NCI-H2107 (cell line): Measurements from ENCODE around the gene TENM3.

Source experiments
- DNase-seq: peaks from one replicate; lab custom pipeline; 2025; lab: John Stamatoyannopoulos, UW

The TENM3 gene

DNA sequence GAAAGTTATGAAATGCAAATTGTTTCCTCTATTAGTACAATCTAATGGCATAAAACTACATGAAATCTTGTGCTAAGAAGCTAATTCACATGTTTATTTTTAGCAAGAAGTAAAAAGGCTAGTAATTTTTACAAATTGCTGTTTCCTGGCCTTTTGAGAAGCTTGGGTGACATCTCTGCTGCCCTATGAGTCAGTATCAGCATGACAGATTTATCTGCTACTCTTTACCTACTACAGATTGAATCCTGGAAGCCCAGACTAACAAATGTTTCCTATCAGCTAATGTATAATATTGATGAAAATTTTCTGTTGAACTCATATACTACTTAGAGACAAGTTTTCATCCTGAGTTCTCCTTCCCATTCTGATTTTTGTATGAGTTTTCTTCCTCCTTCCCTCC is 441.6 kb downstream of the TENM3 start:
- no peak for DNase-seq

DNA sequence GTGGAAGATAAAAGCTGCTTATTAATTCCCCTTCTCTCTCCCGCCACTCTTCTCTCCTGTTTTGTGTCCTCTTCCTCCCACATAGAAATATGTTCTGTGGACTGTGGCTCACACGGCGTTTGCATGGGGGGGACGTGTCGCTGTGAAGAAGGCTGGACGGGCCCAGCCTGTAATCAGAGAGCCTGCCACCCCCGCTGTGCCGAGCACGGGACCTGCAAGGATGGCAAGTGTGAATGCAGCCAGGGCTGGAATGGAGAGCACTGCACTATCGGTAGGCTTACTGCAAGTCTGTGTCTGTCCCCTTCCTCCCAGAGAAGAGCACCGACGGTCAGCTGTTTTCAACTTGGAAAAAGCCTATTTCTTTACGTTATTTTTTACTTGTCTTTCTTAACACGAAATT is 444.9 kb downstream of the TENM3 start:
- DNase-seq, result no peak

DNA sequence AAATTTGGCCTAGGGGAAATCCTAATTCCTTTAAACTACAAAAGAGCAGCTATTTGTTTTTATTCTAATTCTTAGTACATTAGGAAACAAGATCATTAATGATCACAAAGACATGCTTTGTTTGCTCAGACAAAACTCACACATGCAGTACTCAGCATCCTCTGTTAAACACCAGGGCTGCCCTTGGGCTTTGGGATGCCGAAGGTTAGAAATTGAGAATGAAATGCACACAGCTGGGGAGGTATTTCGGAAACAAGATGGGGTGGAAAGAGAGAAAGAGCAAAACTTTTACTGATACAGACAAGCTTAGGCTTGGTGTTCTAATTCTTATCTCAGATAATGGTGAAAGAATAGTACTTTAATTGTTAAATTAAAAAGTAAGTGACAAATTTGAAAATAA is 451.3 kb downstream of the TENM3 start:
- no peak for DNase-seq

DNA sequence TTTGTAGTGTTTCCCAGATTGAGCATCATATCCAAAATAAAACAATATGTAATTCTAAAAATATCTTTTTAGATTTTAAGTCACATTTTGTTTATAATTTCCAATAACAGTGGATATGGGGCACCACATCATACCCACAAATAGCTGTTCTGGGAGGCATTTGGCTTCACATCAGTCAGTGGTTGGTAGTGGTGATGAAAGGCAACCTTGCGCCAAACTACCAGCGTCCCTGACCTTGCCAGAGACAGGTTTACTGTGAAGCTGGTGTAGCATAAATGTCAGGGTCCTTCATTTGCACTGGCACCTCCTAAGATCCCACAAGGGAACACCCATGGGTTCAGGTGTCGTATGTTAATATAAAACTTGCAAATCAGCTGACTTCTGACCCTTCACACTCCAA is 451.8 kb downstream of the TENM3 start:
- DNase-seq, result no peak

DNA sequence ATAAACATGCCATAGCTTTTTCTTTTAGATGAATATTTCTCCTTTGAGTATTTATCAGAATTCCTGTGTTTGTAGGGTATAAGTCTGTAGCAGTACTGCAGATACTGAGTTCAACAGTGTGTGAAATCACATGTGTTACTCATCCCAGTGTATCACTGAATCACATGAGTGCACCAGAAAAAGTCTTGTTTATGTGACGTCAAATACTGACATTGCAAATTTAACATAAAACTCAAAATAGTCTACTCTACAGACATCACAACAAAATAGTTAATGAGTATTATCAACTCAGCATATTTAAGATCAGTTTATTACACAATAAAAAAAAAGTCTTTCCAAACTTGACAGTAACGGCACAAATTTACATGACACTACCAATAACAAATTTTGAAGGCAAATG is 452.6 kb downstream of the TENM3 start:
- DNase-seq, result no peak

DNA sequence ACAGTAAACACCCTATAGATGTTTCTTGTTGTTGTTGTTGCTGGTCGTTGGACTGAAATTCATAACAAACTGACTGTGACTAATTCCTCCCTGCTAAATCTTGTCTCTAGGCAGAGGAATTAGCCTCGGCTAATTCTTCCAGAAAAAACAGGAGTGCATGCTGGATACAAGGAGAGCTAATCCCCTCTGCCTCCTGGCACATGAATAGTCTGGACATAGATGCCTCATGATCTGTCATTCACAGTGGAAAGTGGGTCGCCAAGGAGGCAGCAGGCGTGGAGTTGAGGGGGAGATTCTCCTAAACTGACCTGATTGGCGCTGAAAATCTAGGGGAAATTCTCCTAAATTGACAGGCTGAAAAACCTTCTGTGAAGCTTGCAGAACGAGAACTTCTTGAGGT is 453.9 kb downstream of the TENM3 start:
- DNase-seq, result no peak

DNA sequence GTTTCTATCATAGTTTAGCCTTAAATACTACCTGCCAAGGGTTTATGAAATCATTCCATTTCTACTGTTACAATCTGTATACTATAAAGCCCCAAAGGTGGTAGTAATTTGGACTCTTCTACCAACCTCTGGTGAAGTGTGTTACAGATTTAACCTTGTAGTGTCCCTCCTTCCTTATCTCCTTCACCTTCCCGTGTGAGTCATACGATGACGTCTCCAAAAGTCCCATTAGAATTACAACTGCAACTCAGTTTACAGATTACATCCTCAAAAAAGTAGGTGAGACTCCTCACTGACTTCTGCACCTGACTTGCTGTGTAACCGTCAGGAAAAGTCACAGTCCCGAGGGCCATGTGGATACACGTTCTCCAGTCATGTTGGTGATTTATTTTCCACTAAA is 455.0 kb downstream of the TENM3 start:
- no peak for DNase-seq

DNA sequence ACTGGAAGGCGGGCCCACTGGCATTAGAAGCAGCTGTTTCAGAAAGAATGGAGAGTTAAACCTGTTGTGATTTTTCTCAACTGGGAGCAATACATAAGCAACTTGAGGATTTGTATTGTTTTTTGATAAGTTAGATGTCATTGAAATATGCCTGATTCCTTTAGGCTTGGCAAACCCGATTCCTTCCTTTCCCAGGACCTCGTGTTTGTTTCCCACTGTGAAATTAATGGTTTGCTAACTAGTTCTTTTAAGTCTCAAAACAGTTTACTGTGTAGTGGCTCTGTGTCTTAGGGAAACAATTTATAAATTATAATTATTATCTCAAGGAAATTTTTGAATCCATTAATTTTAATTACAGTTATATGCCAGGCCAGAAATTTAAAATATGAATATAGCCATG is 456.0 kb downstream of the TENM3 start:
- DNase-seq, result no peak

DNA sequence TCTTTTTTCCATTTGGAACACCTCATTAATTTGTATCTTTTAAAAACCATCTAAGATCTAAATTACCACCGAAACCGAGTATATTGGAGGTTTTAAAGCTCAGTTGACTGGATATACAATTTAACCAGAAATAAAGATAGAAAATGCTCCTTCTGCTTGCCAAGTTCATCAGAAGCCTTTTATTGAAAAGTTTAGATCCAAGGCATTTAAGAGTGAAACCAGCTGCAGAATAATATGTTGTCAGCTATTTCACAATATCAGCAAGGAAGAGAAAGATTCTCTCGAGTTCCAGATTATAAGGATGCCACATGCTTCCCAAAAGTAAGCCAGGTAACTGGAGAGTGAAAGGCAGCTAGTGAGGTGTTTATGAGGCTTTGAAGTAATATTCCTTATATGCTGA is 456.6 kb downstream of the TENM3 start:
- DNase-seq, result no peak

DNA sequence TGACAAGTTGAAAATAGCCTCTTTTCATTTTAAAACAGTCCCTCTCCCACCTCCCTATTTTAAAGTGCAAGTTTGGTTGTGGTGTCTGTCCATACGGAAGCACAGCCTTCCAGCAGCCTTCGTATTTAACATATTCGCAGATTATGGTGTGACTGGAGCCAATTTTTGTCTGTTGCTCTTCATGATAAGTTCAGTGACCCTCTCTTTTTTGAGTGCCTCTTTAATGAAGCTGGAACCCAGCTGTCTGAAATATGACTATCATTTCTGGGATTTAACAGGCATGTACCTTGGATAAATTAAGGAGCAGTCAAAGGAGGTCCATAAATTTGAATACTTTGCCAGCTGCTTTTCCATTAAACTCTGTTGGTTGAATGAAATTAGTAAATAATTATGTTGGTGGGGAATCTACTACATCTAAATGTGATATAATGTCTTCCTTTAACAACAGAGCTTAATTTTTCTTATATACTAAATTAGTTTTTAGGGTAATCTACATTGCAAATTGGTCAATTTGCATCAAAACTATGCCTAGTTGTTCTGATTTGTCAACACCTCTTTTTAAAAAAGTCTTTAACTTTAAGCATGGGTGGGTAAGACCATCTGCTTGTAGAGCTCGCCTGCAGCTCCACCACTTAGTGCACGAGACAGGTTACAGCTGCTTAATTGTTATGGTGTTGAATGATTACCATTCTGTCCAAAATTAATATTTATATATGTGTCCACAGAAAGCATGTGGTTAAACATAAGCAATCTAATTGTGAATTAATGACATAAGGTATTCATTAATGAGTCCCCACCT is 457.4 kb downstream of the TENM3 start:
- DNase-seq, result no peak

DNA sequence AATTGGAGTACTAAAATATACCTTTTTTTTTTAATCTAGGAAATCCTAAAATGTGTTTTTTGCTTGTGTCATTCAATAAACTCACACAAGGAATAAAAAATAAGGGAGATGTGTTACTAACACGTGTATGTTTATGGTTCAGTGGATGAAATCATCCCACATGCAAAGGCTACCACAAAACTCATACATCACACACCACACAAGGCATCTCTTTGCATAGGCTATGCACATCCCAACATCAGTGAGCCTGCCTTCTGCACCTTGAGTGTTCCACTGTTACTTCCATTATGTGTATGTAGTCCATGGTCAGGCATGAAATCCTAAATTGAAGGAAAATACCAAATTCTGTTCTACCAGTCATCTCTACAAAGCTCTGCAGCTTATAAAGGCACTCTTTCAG is 460.9 kb downstream of the TENM3 start:
- DNase-seq, result no peak

DNA sequence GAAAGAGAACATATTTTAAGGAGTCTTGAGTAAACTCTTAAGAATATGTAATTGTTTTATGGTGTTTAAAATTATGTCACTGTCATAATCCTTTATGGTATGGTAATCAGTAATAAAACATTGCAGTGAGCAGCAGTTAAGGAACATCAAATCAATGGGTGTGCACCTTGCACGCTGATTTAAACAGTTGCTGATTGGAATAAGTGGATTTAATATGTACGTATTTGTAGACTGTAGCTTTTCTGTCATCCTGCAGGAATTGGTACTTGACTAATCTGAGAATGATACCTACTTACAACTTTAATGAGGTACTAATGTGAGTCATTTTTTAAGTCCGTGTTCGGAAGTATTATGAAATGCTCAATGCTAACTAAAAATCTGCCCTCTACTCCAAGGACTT is 461.7 kb downstream of the TENM3 start:
- DNase-seq, result no peak

DNA sequence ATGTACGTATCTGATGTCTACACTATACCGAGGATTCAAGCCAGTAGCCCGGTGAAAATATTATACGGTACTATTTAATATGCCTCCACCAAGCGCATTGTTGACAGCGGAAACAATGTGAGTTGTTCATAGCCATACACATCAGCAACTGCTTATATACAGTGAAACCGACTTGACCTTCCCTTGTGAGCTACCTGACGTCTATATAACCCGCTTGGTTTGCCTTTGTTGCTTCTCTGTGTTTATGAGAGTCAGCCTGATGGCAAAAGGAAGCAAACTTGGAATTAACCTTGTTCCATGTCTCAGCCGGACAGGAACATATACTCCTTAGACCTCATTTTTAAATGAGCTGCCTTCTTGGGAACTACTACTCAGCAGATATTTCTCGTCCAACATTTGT is 462.2 kb downstream of the TENM3 start:
- no peak for DNase-seq

DNA sequence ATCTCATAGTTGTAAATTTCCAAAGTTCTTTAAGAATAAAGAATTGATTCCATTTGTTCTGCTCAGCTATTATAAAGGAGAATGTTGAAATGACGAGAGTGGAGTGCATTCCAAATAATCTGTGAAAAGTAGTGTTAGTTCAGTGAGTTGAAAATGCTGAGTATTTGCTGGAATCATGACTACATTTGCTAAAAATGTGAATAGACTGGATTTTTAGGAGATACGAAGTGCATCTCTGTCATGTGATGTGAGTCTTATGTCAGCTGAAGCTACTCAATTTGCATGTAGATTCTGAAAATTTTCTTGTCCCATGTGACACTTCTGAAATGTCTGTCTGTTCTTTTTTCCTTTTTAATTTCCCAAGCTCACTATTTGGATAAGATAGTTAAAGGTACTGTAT is 468.0 kb downstream of the TENM3 start:
- no peak for DNase-seq

DNA sequence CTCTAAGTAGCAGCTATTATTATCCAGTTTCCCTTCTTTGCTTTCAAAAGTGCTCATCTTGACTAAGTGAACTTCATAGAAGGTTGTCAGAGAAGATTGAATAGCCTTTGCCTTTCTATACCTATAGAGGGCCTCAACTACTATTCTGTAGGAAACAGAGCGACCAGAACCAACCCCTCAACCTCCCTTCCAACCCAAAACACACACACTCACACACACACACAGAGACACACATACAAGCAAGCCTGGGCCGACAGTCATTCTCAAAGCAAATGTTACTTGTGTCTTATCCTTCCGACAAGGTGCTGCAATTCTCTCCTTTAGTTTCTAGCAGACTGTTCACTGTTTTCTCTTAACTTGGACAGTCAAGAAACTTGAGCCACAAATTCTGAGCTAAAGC is 472.3 kb downstream of the TENM3 start:
- DNase-seq, result no peak

DNA sequence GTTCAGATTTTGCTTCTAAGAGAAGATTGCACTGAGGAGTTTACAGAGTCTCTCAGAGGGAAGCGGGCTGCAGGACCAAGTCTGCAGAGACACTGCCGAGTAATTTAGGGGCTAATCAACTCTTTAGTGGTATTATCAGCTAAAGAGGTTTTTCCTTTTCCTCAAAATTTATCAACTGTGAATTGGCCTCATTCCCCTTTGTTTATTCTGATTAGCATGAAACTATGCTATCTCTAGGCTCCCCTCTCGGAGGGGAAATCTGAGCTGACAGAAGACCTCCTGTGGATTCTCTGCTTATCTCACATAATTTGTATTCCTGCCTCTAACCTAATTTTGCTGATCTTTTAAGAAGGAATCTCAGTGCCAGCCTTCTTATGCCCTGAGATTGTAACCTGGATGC is 473.0 kb downstream of the TENM3 start:
- no peak for DNase-seq

DNA sequence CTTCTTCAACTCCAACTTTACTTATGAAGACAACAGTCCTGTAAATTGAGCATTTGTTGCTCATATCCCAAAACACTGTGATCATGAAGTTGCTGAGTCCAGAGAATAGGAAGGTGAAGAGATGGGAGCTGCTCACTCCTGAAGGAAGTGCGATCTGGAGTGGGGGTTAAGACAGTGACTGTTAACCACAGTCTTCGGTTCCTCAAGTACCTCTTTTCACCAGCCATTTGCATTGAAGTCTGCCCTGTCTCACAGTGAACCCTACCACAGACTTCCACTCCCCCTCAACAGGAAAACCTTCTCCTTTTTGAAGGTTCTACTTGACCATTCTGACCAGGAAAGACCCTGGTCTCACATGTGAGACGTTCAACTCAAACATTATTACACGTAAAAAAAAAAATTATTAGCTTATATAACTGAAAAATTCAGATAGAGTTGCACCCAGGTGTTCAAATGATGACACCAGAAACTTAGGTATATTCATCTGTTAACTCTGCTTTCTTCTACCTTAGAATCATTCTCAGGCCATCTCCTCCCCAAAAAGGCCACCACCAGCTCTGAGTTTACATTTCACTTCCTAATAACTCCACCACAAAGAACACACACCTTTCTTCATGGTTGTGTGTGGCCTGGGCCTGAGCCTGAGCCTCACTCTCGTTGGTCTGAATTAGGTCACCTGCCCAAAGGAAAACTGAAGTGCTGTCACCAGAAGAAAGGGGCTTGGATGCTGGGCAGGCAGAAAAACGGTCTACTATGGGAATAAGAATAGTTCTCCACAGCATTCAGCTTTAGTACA is 474.8 kb downstream of the TENM3 start:
- no peak for DNase-seq

DNA sequence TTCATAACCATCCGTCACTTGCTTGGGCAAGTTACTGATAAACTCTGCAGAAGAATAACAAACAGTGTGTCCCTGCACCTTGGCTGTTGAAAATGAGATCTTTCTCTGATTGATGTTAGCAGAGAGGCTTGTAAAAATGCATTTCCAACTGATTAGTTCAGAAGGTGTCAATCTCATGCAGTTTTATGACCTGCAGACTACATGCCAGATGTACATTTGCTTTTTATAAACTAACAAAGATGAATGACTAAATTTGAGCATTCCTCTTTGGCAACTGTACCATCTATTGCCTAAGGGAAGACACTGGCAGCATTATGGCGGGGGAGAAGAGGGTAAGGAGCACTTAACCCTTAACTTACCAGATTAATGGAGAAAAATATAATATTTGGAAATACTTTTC is 481.2 kb downstream of the TENM3 start:
- no peak for DNase-seq

DNA sequence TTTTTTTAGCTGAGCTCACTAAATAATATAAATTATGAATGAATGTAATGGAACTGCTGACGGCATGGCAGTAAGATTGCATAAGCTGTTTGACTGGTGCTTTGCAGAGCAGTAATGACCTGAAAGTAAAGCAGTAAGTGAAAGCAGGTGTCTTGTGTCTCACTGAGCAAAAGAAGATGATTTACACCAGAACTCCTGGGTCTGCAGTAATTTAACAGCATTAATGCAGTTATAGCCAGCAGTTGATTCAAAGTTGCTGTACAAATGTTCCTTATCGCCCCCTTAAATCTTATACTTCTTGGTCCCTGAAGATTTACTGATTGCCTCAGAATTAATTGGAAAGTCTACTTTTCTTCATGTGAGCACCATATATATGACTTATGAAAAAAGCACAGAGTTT is 486.3 kb downstream of the TENM3 start:
- no peak for DNase-seq

DNA sequence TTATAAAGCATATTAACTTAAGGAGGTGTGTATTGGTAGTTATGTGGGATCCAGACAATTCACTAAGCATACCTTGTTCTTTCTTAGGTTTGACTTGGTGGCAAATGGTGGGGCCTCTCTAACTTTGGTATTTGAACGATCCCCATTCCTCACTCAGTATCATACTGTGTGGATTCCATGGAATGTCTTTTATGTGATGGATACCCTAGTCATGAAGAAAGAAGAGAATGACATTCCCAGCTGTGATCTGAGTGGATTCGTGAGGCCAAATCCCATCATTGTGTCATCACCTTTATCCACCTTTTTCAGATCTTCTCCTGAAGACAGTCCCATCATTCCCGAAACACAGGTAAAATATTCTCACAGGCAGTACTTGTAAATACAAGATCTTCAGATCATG is 487.6 kb downstream of the TENM3 start:
- no peak for DNase-seq

DNA sequence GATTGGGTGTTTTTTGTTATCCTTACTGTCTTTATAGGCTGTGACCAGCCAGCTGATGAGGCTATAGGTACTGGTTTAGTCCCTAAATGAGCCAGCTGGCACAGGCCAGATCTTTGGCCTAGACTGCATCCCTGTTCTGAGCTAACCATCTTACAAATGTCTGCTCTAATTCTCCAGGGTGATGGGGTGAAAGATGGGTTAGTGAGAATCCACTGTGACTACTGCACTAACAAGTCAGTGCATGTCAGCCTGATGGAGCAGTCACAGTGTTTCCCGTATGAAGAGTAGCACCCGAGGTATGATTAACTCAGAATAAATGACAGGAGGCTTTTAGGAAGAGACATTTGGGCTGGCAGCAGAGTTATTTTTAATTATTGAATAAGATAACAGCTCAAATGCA is 493.0 kb downstream of the TENM3 start:
- no peak for DNase-seq

DNA sequence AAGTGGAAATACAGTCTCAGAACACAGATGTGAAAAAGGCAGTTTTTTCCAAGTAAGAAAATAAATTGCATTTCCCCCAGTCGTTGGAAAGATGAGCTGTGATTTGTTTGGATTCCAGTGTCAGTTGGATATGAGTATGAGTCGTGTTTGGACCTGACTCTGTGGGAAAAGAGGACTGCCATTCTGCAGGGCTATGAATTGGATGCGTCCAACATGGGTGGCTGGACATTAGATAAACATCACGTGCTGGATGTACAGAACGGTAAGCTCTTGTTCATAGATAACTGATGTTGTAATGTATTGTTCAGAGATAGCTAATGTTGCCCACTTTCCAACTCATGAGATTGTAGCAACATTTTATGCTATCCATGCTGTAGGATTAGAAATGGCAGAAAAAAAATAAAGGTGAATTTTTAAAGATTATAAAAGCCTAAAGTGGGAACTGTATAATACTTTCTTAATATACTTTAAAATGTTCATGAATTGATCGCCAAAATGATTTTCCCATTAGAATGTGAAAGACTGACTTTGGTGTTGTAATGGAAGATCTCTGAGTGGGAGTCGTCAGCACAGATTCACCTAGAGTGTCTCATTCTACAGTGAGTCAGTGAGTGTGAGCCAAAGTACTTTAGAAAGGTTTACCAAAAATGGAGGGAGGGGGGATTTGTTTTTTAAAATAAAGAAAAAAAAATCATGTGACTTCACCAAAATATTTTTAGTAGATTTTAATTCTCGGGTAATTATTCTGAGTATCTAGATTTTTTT is 495.3 kb downstream of the TENM3 start:
- no peak for DNase-seq

DNA sequence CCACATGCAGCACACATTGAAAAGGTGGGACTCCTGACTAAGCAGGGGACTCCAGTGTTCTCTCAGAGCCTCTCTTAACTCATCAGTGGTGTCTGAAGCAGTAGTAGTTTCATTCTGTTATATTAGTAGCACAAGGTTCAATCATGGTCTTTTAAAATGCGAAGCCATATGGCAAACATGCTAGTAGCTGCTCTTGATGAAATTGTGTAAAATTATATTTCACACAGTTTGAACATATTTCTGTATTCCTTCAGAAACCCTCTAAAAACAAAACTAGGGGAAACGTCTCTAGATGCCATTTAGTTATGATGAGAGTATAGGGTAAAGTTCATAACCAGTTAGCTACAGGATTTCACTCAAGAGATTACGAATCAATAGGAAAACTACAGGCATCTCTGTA is 497.1 kb downstream of the TENM3 start:
- DNase-seq, result no peak
